ENCODE data around the gene INPP1.

DNA sequence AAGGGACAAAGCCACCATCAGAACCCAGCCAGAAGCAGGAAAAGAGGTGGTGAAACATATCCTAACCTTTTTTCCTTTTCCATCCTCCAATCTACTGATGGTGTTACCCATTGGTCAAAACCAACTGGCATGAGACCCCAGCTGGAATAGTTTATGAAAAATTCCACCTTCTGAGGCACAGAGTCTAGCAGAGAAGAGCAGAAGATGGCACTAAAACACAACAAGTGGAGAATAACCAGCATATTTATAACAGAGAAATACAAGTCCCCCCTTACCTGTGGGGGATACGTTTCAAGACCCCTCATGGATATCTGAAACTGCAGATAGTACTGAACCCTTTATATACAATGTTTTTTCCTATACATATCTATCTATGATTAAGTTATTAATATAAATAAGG lies 4.9 kb upstream of the INPP1 start:
- TF ChIP-seq JUND (IDR thresholded peaks at IDR 0.05) = no peak
- TF ChIP-seq, protein P1, sequence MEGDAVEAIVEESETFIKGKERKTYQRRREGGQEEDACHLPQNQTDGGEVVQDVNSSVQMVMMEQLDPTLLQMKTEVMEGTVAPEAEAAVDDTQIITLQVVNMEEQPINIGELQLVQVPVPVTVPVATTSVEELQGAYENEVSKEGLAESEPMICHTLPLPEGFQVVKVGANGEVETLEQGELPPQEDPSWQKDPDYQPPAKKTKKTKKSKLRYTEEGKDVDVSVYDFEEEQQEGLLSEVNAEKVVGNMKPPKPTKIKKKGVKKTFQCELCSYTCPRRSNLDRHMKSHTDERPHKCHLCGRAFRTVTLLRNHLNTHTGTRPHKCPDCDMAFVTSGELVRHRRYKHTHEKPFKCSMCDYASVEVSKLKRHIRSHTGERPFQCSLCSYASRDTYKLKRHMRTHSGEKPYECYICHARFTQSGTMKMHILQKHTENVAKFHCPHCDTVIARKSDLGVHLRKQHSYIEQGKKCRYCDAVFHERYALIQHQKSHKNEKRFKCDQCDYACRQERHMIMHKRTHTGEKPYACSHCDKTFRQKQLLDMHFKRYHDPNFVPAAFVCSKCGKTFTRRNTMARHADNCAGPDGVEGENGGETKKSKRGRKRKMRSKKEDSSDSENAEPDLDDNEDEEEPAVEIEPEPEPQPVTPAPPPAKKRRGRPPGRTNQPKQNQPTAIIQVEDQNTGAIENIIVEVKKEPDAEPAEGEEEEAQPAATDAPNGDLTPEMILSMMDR (IDR thresholded peaks at IDR 0.05) = 0 out of 2 replicates have a peak, but pooled peaks have one; percentile 7
- no peak for TF ChIP-seq POLR2AphosphoS5 (IDR thresholded peaks at IDR 0.05; ENCODE audit: low read depth, low read length)
